Nasal cavity respiratory epithelium epithelial cell of viscerocranial mucosa (primary cell): ENCODE data around the gene GYPA. TPM values are rescaled to one million over a fixed set of nuclear protein-coding genes. Genes with fewer than 3 reads are reported as not detected.

Experiments used
- total RNA-seq: library from RNA; depleted of rRNA; stranded (reverse); fragments of >200 nt; gene quantifications from 2 replicates; pipeline ENCODE4 v1.2.3, GENCODE V29; 2014

GYPA gene
- not detected in 2 replicates for total RNA-seq

GRCh38 chr4:144140594-144141295, at the start of gene GYPA:
GYPA (minus strand) TSS chr4:144140718; CDS start chr4:144140635, 83 bp downstream.

Other genes starting within 250 kb of the GYPA start
- gene GYPE, start 235.2 kb downstream of the GYPA start, total RNA-seq, result not detected in 2 replicates
- gene GYPB, start 121.3 kb downstream of the GYPA start, total RNA-seq, result not detected in 2 replicates